ENCODE measurements around the gene UPB1.
"Not testable (repeated sequence)": the region's sequence is repeated elsewhere in the genome, so short reads cannot be mapped to it uniquely, and the experiment has no call there.

Gene UPB1

GRCh38 chr22:24548812-24549211 lies 53.7 kb downstream of the UPB1 start:
- no peak overlapping the region for H3K4me3 ChIP-seq (ENCODE audit: low read length, poor library complexity, severe bottlenecking)
- no peaks in the 10 kb centered on the region for H3K9me2 ChIP-seq (replicated peaks; ENCODE audit: low read depth, low read length)
- no peaks in the 10 kb centered on the region for H3F3A ChIP-seq (ENCODE audit: low read depth)
- H3K4me1 ChIP-seq (ENCODE audit: insufficient read depth, low read length, poor library complexity, severe bottlenecking): peaks cover 30% of the 10 kb centered on the region
- no peaks in the 10 kb centered on the region for H3K9me3 ChIP-seq (ENCODE audit: insufficient read depth, low read depth, low read length)
- H3K79me2 ChIP-seq (ENCODE audit: insufficient read depth, low read length): peaks cover 55% of the 10 kb centered on the region
- no peaks in the 10 kb centered on the region for H3K27me3 ChIP-seq (ENCODE audit: insufficient read depth, low read length, poor library complexity, severe bottlenecking)
- H4K20me1 ChIP-seq (ENCODE audit: insufficient read depth, low read length, poor library complexity, severe bottlenecking): peaks cover 21% of the 10 kb centered on the region
- H2AFZ ChIP-seq (ENCODE audit: low read length): no peak overlapping the region
- no peak for TF ChIP-seq EZH2phosphoT487 (IDR thresholded peaks at IDR 0.05; ENCODE audit: borderline replicate concordance)
- TF ChIP-seq, protein P1, sequence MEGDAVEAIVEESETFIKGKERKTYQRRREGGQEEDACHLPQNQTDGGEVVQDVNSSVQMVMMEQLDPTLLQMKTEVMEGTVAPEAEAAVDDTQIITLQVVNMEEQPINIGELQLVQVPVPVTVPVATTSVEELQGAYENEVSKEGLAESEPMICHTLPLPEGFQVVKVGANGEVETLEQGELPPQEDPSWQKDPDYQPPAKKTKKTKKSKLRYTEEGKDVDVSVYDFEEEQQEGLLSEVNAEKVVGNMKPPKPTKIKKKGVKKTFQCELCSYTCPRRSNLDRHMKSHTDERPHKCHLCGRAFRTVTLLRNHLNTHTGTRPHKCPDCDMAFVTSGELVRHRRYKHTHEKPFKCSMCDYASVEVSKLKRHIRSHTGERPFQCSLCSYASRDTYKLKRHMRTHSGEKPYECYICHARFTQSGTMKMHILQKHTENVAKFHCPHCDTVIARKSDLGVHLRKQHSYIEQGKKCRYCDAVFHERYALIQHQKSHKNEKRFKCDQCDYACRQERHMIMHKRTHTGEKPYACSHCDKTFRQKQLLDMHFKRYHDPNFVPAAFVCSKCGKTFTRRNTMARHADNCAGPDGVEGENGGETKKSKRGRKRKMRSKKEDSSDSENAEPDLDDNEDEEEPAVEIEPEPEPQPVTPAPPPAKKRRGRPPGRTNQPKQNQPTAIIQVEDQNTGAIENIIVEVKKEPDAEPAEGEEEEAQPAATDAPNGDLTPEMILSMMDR (conservative IDR thresholded peaks at IDR 0.05; ENCODE audit: low read length): no peak
- no peak overlapping the region for H3K9ac ChIP-seq (ENCODE audit: low read depth, low read length, poor library complexity, severe bottlenecking)
- H3K36me3 ChIP-seq (ENCODE audit: insufficient read depth, low read length): peaks cover 36% of the 10 kb centered on the region; the same call in 1 of the 2 replicates
- H3K4me2 ChIP-seq (ENCODE audit: low read depth, low read length, poor library complexity, severe bottlenecking): no peak overlapping the region

DNA sequence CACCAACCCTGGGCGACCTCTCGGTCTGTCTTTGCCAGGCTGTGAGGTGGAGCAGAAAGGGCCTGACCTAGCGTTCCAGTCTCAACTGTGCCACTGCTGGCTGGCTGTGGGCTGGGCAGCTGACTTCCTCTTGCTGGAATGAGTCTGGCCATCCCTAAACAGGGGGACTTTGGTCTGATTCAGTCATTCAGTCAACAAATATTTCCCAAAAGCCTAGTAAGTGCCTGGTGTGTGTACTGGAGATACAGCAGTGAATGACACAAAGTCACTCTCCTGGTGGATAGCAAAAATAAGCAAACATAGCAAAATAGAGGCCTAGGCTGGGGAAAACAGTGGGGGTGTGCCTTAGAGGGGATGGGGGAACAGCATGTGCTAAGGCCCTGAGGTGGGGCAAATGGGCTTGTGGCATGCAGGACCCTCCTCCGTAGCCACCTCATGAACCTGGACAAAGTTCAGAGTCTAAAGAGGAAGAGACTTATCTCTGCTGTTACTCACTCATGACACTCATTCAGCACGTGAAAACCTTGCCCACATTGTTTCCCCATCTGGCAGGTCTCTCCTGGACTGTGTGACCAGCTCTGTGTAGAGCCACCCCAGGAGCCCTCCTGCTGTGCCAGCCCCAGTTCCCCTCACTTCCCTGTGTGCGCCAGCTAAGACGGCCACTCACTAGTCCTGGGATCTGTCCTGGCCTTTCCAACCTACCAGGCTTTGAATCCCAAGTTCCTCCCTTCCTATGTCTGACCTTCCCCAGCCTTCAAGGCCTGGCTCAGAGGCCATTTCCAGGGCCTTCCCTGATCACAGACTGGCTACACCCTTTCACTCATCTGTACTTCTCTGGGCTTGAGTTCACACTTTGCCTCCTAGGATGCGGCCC lies 55.1 kb downstream of the UPB1 start:
- TF ChIP-seq, protein P1 (conservative IDR thresholded peaks at IDR 0.05; ENCODE audit: low read length): no peak
- no peak for TF ChIP-seq EZH2phosphoT487 (IDR thresholded peaks at IDR 0.05; ENCODE audit: borderline replicate concordance)
- Histone ChIP-seq H3K4me1 (ENCODE audit: insufficient read depth, low read length, poor library complexity, severe bottlenecking) (peaks cover 32% of the 10 kb centered on the region), H4K20me1 (ENCODE audit: insufficient read depth, low read length, poor library complexity, severe bottlenecking) (peaks cover 31% of the 10 kb centered on the region), H3K9me3 (ENCODE audit: insufficient read depth, low read depth, low read length) (no peaks in the 10 kb centered on the region), H3K79me2 (ENCODE audit: insufficient read depth, low read length) (peaks cover 67% of the 10 kb centered on the region), H3F3A (ENCODE audit: low read depth) (no peaks in the 10 kb centered on the region), H3K9ac (ENCODE audit: low read depth, low read length, poor library complexity, severe bottlenecking) (peak overlapping the region; percentile 38), H3K4me3 (ENCODE audit: low read length, poor library complexity, severe bottlenecking) (peak overlapping the region; percentile 17), H3K9me2 (replicated peaks; ENCODE audit: low read depth, low read length) (no peaks in the 10 kb centered on the region), H3K4me2 (ENCODE audit: low read depth, low read length, poor library complexity, severe bottlenecking) (peak overlapping the region; percentile 88), H3K36me3 (ENCODE audit: insufficient read depth, low read length) (peaks cover 25% of the 10 kb centered on the region; the same call in 1 of the 2 replicates), H2AFZ (ENCODE audit: low read length) (no peak overlapping the region), H3K27me3 (ENCODE audit: insufficient read depth, low read length, poor library complexity, severe bottlenecking) (peaks cover 4% of the 10 kb centered on the region)

- no peaks in the 10 kb centered on the region for H3F3A ChIP-seq (ENCODE audit: low read depth)
- H2AFZ ChIP-seq (ENCODE audit: low read length): no peak overlapping the region
- peak overlapping the region; percentile 38 for H3K9ac ChIP-seq (ENCODE audit: low read depth, low read length, poor library complexity, severe bottlenecking)
- H3K79me2 ChIP-seq (ENCODE audit: insufficient read depth, low read length): peaks cover 69% of the 10 kb centered on the region
- H3K9me2 ChIP-seq (replicated peaks; ENCODE audit: low read depth, low read length): no peaks in the 10 kb centered on the region
- peak overlapping the region; percentile 17 for H3K4me3 ChIP-seq (ENCODE audit: low read length, poor library complexity, severe bottlenecking)
- no peak for TF ChIP-seq EZH2phosphoT487 (IDR thresholded peaks at IDR 0.05; ENCODE audit: borderline replicate concordance)
- TF ChIP-seq, protein P1 (conservative IDR thresholded peaks at IDR 0.05; ENCODE audit: low read length): no peak
- H3K36me3 ChIP-seq (ENCODE audit: insufficient read depth, low read length): peaks cover 25% of the 10 kb centered on the region; the same call in 1 of the 2 replicates
- H3K4me2 ChIP-seq (ENCODE audit: low read depth, low read length, poor library complexity, severe bottlenecking): peak overlapping the region; percentile 88
- H3K27me3 ChIP-seq (ENCODE audit: insufficient read depth, low read length, poor library complexity, severe bottlenecking): peaks cover 4% of the 10 kb centered on the region
- peaks cover 32% of the 10 kb centered on the region for H4K20me1 ChIP-seq (ENCODE audit: insufficient read depth, low read length, poor library complexity, severe bottlenecking)
- H3K4me1 ChIP-seq (ENCODE audit: insufficient read depth, low read length, poor library complexity, severe bottlenecking): peaks cover 32% of the 10 kb centered on the region
- no peaks in the 10 kb centered on the region for H3K9me3 ChIP-seq (ENCODE audit: insufficient read depth, low read depth, low read length)
Observed at GRCh38 chr22:24550902-24551435, 55.8 kb downstream of the UPB1 start.

DNA sequence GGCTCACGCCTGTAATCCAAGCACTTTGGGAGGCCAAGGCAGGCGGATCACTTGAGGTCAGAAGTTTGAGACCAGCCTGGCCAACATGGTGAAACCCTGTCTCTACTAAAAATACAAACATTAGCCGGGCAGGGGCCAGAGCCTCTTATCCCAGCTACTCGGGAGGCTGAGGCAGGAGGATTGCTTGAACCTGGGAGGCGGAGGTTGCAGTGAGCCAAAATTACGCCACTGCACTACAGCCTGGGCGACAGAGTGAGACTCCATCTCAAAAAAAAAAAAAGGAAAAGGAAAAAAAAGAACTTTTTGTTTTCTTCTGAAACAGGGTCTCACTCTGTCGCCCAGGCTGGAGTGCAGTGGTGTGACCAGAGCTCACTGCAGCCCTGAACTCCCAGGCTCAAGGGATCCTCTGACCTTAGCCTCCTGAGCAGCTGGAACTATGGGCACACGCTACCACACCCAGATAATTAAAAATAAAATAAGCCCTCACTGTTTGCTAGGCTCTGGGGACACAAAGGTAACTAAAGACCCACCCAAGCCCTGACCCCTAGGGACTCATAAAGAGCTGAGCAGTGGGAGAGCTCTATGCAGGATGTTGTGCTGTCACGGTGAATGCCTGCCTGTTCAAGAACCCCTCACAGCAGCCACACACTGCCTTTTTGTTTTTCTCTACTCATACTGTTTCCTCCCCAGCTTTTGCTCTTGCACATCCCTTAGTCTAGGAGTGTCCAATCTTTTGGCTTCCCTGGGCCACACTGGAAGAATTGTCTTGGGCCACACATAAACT lies 57.6 kb downstream of the UPB1 start:
- not testable (repeated sequence) for H3K9me3 ChIP-seq (ENCODE audit: insufficient read depth, low read depth, low read length); H3F3A ChIP-seq (ENCODE audit: low read depth); H3K9me2 ChIP-seq (replicated peaks; ENCODE audit: low read depth, low read length); H2AFZ ChIP-seq (ENCODE audit: low read length); H3K27me3 ChIP-seq (ENCODE audit: insufficient read depth, low read length, poor library complexity, severe bottlenecking)
- peak overlapping the region; percentile 98 for H3K9ac ChIP-seq (ENCODE audit: low read depth, low read length, poor library complexity, severe bottlenecking)
- H3K79me2 ChIP-seq (ENCODE audit: insufficient read depth, low read length): peaks cover 86% of the 10 kb centered on the region
- H3K36me3 ChIP-seq (ENCODE audit: insufficient read depth, low read length): peaks cover 11% of the 10 kb centered on the region
- H3K4me2 ChIP-seq (ENCODE audit: low read depth, low read length, poor library complexity, severe bottlenecking): peak overlapping the region; percentile 88
- H4K20me1 ChIP-seq (ENCODE audit: insufficient read depth, low read length, poor library complexity, severe bottlenecking): peaks cover 50% of the 10 kb centered on the region
- H3K4me1 ChIP-seq (ENCODE audit: insufficient read depth, low read length, poor library complexity, severe bottlenecking): peaks cover 45% of the 10 kb centered on the region
- peak overlapping the region; percentile 97 for H3K4me3 ChIP-seq (ENCODE audit: low read length, poor library complexity, severe bottlenecking)
